ENCODE data around the gene STYXL1. TPM values are rescaled to one million over a fixed set of nuclear protein-coding genes. Genes with fewer than 3 reads are reported as not detected.
A peak's percentile ranks its signal among the peaks of the same experiment; 100 is the strongest.
"Not testable (repeated sequence)": the region's sequence is repeated elsewhere in the genome, so short reads cannot be mapped to it uniquely, and the experiment has no call there.

STYXL1 gene
- total RNA-seq, 2 donors from 2014 or later, result 8.2 to 24.1 TPM

GRCh38 chr7:76071316-76072242 is 23.8 kb upstream of the STYXL1 start:
- DNase-seq, result peak; percentile 52
- peak; percentile 44 to 51 for ATAC-seq
- intact Hi-C loops (cut with DNase I), result no loop called here

GRCh38 chr7:76069238-76069638 is 21.4 kb upstream of the STYXL1 start:
- ATAC-seq (peak; percentile 88 to 90), DNase-seq (peak; percentile 68)
- intact Hi-C loops (cut with DNase I), result no loop called here

GRCh38 chr7:76066716-76067503 is 19.1 kb upstream of the STYXL1 start:
- intact Hi-C loops (cut with DNase I), result no loop called here
- no peak for DNase-seq
- ATAC-seq, result no peak

GRCh38 chr7:76065016-76065612 is 17.3 kb upstream of the STYXL1 start:
- no peak for DNase-seq
- ATAC-seq, result no peak
- intact Hi-C loops (cut with DNase I), result no loop called here

- intact Hi-C loops (cut with DNase I), result no loop called here
- ATAC-seq, result no peak
- DNase-seq, result no peak
These were observed 16.6 kb upstream of the STYXL1 start for GRCh38 chr7:76064208-76064970.

- ATAC-seq (peak; percentile 34 to 48), DNase-seq (peak; percentile 69)
- intact Hi-C loops (cut with DNase I), result no loop called here
These were observed 15.7 kb upstream of the STYXL1 start for GRCh38 chr7:76063525-76063924.

- intact Hi-C loops (cut with DNase I), result no loop called here
- DNase-seq (no peak), ATAC-seq (no peak)
These were observed 15.3 kb upstream of the STYXL1 start for GRCh38 chr7:76063114-76063513.

GRCh38 chr7:76062254-76062653 is 14.5 kb upstream of the STYXL1 start:
- no peak for DNase-seq
- no peak for ATAC-seq
- intact Hi-C loops (cut with DNase I), result no loop called here

- ATAC-seq (peak; percentile 84 to 89), DNase-seq (peak; percentile 84)
- intact Hi-C loops (cut with DNase I), result no loop called here
These were observed 13.0 kb upstream of the STYXL1 start for GRCh38 chr7:76060842-76061241.

- intact Hi-C loops (cut with DNase I), result loop anchor here in 1 of 2 donors (10.0 kb wide), 1 partner anchor 76 kb away; no protein-coding TSS in a partner anchor
These were observed 10.9 kb upstream of the STYXL1 start for GRCh38 chr7:76058745-76059144.

GRCh38 chr7:76057813-76058145 is 10.0 kb upstream of the STYXL1 start:
- ATAC-seq, result no peak
- intact Hi-C loops (cut with DNase I), result loop anchor here in 1 of 2 donors (10.0 kb wide), 1 partner anchor 77 kb away; no protein-coding TSS in a partner anchor
- no peak for DNase-seq

More at GRCh38 chr7:76058745-76059144, 10.9 kb upstream of the STYXL1 start:
- ATAC-seq, DNase-seq: not testable (repeated sequence)

GRCh38 chr7:76057103-76057812 is 9.5 kb upstream of the STYXL1 start:
- intact Hi-C loops (cut with DNase I), result loop anchor here in 1 of 2 donors (10.0 kb wide), 1 partner anchor 78 kb away; no protein-coding TSS in a partner anchor
- ATAC-seq, result no peak
- no peak for DNase-seq

- no peak for ATAC-seq
- no peak for DNase-seq
- intact Hi-C loops (cut with DNase I), result loop anchor here in 1 of 2 donors (10.0 kb wide), 1 partner anchor 79 kb away; no protein-coding TSS in a partner anchor
These were observed 8.4 kb upstream of the STYXL1 start for GRCh38 chr7:76056241-76056640.

- no peak for DNase-seq
- peak; percentile 29 to 84 for ATAC-seq
- intact Hi-C loops (cut with DNase I), result loop anchor here in 1 of 2 donors (10.0 kb wide), 1 partner anchor 80 kb away; no protein-coding TSS in a partner anchor
These were observed 6.6 kb upstream of the STYXL1 start for GRCh38 chr7:76054123-76055120.

GRCh38 chr7:76053461-76053860 is 5.7 kb upstream of the STYXL1 start:
- DNase-seq, result no peak
- ATAC-seq, result no peak
- intact Hi-C loops (cut with DNase I), result loop anchor here in 1 of 2 donors (10.0 kb wide), 1 partner anchor 81 kb away; no protein-coding TSS in a partner anchor

GRCh38 chr7:76052681-76053080 is 4.9 kb upstream of the STYXL1 start:
- not testable (repeated sequence) for ATAC-seq, DNase-seq
- intact Hi-C loops (cut with DNase I), result loop anchor here in 1 of 2 donors (10.0 kb wide), 1 partner anchor 82 kb away; no protein-coding TSS in a partner anchor

All from left cardiac atrium (tissue), 4 donors.